T1000 (cell line): Measurements from ENCODE around the gene D2HGDH.
"Not testable (repeated sequence)": the region's sequence is repeated elsewhere in the genome, so short reads cannot be mapped to it uniquely, and the experiment has no call there.

Experiments used
- DNase-seq: peaks from one replicate; lab custom pipeline; 2025; ENCODE audit warnings: mixed read lengths; lab: John Stamatoyannopoulos, UW

D2HGDH gene

DNA sequence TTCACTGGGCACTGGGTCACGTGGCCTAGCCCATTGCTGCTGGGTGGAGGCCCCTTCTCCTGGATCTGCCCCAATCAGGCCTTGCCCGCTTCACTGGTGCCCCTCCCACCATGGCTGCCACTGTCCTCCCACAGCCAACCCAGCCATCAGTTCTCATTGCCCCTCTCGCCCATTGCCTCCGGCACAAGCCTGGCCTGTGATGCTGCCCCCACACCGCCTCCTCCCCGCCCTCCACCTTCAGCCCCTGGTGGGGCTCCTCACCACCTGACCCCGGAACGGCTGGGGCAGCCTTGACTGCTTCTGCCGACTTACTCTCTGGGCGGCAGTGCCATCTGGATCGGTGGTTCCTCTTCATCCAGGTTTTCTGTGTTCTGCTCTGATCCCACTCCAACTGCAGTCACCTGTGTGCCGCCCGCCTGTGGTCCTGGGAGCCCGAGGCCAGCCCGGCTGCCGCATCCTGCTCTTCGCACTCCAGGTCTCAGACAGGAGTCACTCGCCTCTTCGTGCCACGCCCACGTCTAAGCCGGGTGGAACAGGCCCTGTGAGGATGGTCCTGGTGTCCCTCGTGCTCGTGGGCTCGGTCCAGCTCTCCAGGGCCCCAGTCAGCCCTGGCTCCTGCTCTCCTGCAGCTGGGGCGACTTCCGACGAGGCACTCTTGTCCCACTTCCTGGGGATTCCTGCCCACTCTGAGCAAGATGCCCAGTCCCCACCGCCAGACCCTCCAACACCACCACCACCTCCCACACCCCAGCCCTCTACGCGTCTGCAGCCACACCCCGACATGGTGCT lies 14.2 kb downstream of the D2HGDH start:
- DNase-seq = no peak

- DNase-seq = no peak
Measured at GRCh38 chr2:241750076-241750840, 15.8 kb downstream of the D2HGDH start.

- DNase-seq = no peak
Measured at GRCh38 chr2:241751152-241751551, 16.7 kb downstream of the D2HGDH start.

DNA sequence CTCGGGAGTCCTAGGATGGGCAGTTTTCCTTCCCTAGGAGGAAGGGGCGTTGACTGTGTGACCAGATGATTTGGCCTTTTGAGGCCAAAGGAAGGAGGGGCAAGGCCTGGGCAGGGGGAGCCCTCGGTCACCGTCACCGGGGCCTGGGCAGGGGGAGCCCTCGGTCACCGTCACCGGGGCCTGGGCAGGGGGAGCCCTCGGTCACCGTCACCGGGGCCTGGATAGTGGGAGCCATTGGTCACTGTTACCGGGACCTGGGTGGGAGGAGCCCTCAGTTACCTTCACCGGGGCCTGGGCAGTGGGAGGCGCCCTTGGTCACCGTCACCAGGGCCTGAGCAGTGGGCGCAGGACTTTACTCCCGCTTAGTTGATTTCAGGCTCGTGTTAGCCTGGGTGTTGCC lies 17.3 kb downstream of the D2HGDH start:
- no peak for DNase-seq

DNA sequence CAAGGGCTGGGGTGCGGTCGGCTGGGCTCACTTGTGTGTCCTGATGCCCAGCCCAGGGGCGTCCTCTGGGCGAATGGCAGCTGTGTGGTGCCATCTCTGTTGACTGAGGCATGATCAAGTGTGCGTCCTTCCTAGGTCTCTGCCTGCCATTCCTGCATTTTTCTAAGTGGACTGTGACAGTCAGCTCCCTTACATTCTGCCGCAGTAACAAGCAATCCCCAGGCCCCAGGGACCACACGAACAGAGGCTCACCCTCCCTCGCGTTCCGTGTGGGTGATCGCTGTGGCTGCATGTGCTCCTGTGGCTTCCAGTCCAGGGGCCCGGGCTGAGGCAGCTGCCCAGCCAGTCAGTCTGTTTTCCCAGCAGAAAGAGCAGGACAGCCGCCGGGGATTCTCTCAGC lies 17.8 kb downstream of the D2HGDH start:
- DNase-seq = no peak

- DNase-seq = no peak
Measured at GRCh38 chr2:241752689-241753276, 18.4 kb downstream of the D2HGDH start.

DNA sequence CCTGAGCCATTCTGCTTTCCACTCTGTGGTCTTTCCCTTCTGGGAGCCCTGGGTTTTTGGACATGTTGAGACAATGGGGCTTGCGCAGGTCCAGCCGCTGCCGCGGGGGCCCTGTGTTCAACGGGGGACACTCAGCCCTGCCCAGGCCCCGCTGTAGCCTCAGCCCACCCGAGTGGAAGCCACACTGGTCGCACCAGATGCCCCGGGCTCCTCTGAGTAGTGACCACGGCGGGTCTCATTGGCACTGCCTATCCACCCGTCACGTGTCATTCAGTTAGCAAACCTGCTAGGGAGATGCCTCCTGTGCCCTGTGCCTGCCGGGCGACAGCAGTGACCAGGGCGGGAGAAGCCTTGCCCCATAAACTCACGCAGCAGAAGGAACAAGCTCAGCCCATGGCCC lies 19.1 kb downstream of the D2HGDH start:
- DNase-seq = no peak

- no peak for DNase-seq
Measured at GRCh38 chr2:241754042-241754441, 19.6 kb downstream of the D2HGDH start.

GRCh38 chr2:241755166-241755565 lies 20.7 kb downstream of the D2HGDH start:
- no peak for DNase-seq

DNA sequence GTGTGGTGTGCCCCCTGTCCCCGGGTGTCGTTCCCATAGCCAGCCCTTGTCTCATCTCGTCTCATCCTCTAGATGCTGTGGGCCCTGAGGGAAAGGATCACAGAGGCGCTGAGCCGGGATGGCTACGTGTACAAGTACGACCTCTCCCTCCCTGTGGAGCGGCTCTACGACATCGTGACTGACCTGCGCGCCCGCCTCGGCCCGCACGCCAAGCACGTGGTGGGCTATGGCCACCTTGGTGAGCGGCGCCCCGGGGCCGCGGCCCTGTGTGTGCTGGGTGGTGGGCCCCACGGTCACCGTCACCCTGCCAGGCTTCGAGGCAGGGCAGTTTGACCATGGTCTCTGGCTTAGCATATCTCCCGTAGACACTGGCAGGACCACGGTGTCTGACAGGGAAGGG lies 21.3 kb downstream of the D2HGDH start:
- no peak for DNase-seq

DNA sequence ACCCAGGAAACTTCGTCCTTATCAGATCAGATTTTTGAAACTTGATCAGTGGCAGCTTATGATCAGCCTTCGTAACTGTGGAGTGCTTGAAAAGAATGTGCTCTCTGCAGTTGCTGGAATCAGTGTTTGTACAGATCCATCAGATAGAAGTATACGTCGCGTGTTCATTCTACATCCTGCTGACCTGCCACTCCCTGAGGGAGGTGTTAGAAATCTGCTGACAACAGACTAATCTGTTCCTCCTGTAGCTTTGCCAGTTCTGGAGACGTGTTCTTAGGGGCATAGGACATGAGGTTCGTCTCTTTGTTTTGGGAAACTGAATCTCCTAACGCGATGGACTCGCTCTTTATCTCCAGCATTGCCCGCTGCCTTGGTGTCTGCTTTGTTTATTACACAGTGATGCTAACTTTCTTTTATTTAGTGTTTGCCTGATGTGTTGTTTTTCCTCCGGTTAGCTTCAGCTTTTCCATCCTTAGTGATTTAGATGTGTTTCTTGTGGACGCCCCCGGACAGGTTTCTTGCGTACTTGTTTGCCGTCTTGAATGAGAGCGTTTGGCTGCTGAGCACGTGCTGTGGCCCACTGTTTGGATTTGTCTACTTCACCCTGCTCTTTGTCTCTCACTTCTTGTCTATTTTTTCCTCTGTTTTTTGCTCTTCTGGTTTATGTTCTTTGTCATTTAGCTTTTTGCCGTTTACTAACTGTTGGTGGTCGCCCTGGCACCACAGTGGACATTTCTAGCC lies 24.8 kb downstream of the D2HGDH start:
- no peak for DNase-seq

- not testable (repeated sequence) for DNase-seq
Measured at GRCh38 chr2:241759893-241760292, 25.5 kb downstream of the D2HGDH start.

GRCh38 chr2:241760301-241760771 lies 25.9 kb downstream of the D2HGDH start:
- no peak for DNase-seq

DNA sequence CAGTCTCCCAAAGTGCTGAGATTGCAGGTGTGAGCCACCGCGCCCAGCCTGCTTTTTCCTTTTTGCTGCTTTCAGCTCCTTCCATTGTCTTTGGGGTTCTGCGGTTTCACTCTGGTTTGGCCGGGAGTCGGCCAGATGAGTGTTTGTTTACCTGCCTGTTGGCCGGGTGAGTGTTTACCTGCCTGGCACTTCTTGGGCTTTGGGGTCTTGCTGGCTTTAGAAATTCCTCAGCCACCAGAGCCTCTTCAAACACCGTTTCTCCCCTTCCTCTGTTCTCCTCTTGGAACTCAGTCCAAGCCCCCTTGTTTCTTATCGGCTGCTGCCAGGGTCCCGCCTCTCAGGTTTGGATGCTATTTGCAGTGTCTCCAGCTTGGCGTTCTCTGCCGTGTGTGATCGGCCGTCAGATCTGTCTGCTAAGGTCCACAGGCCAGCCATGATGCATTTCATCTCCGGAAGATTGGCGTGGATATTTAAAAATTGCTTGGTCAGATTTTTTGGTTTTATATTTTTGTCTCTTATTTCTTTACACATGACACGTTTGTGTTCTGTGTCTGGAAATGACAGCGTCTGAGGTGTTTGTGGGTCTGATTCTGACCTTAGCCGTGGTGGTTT lies 28.0 kb downstream of the D2HGDH start:
- DNase-seq = no peak

DNA sequence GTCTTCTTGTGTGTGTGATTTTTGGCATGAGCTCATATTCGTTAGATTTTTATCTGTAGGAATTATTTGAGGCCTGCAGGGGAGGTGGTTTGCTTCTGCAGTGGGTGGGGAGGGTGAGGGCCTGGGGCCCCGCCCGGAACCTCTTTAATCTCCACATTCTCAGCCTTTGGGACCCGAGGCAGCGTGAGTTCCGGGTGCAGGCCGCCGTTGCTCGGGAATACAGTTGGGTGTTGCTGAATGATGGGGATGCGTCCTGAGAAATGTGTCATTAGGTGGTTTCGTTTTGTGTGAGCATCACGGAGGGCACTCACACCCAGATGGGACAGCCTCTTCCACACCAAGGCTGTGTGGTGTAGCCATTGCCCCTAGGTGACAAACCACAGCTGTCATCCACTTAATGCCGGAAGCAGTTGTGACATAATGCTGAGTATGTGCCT lies 28.5 kb downstream of the D2HGDH start:
- no peak for DNase-seq

GRCh38 chr2:241763551-241764274 lies 29.3 kb downstream of the D2HGDH start:
- no peak for DNase-seq

GRCh38 chr2:241764275-241765241 lies 30.1 kb downstream of the D2HGDH start:
- no peak for DNase-seq

GRCh38 chr2:241767464-241768250 lies 33.2 kb downstream of the D2HGDH start:
- DNase-seq = no peak

DNA sequence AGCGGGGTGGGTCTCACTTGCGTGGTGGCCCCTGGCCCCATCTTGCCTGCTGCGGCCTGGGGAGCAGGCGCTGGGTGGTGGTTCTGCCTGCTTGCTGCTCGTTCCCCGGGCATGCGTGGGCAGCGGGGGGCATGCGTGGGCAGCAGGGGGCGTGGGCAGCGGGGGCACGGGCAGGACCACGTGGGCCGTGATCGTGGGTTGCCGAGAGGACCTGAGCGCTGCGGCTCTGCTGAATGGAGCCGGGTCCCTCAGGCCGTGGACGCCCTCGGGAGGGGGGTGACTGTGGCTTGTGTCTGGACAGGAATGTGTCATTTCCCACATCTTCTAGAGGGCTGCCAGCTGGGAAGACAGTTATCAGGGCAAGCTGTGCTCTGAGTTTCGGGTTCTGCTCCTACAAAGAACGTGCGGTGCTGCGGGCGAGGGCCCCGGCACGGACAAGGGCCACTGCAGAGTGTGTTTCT lies 33.9 kb downstream of the D2HGDH start:
- no peak for DNase-seq
